Measurements from ENCODE around the gene FAM13A.

Gene FAM13A

GRCh38 chr4:88720451-88721428 lies 336.2 kb downstream of the FAM13A start:
- no peak for DNase-seq (ENCODE audit: low read depth in 1 of 2, low spot score in 1 of 2)
- H3K4me3 ChIP-seq (replicated peaks; ENCODE audit: insufficient read depth, low read length): no peak overlapping the region
- H3K27ac ChIP-seq (replicated peaks): no peak overlapping the region
- H3K27me3 ChIP-seq (ENCODE audit: insufficient read depth, poor library complexity, severe bottlenecking): no peaks in the 10 kb centered on the region
- TF ChIP-seq REST (IDR thresholded peaks at IDR 0.05; ENCODE audit: insufficient replicate concordance, low read depth) (no peak), POLR2AphosphoS5 (IDR thresholded peaks at IDR 0.05; ENCODE audit: low read depth) (no peak), CTCF (IDR thresholded peaks at IDR 0.05; ENCODE audit: insufficient read depth, low read length) (no peak), GABPA (IDR thresholded peaks at IDR 0.05; ENCODE audit: low read depth) (no peak), SPI1 (IDR thresholded peaks at IDR 0.05; ENCODE audit: borderline replicate concordance, low read depth) (no peak)

GRCh38 chr4:88719381-88719780 lies 337.6 kb downstream of the FAM13A start:
- TF ChIP-seq GABPA (IDR thresholded peaks at IDR 0.05; ENCODE audit: low read depth) (no peak), SPI1 (IDR thresholded peaks at IDR 0.05; ENCODE audit: borderline replicate concordance, low read depth) (no peak)
- Histone ChIP-seq H3K27me3 (ENCODE audit: insufficient read depth, poor library complexity, severe bottlenecking) (no peaks in the 10 kb centered on the region), H3K27ac (replicated peaks) (no peak overlapping the region), H3K4me3 (replicated peaks; ENCODE audit: insufficient read depth, low read length) (no peak overlapping the region)
- no peak for DNase-seq (ENCODE audit: low read depth in 1 of 2, low spot score in 1 of 2)

- Histone ChIP-seq H3K4me3 (replicated peaks; ENCODE audit: insufficient read depth, low read length) (no peak overlapping the region), H3K27me3 (ENCODE audit: insufficient read depth, poor library complexity, severe bottlenecking) (no peaks in the 10 kb centered on the region), H3K27ac (replicated peaks) (no peak overlapping the region)
- TF ChIP-seq CTCF (IDR thresholded peaks at IDR 0.05; ENCODE audit: insufficient read depth, low read length) (no peak), GABPA (IDR thresholded peaks at IDR 0.05; ENCODE audit: low read depth) (no peak), SPI1 (IDR thresholded peaks at IDR 0.05; ENCODE audit: borderline replicate concordance, low read depth) (no peak), POLR2AphosphoS5 (IDR thresholded peaks at IDR 0.05; ENCODE audit: low read depth) (no peak), REST (IDR thresholded peaks at IDR 0.05; ENCODE audit: insufficient replicate concordance, low read depth) (no peak)
- no peak for DNase-seq (ENCODE audit: low read depth in 1 of 2, low spot score in 1 of 2)
These were observed 338.9 kb downstream of the FAM13A start for GRCh38 chr4:88718098-88718497.

GRCh38 chr4:88713782-88714181 lies 343.2 kb downstream of the FAM13A start:
- TF ChIP-seq REST (IDR thresholded peaks at IDR 0.05; ENCODE audit: insufficient replicate concordance, low read depth): no peak
- TF ChIP-seq SPI1 (IDR thresholded peaks at IDR 0.05; ENCODE audit: borderline replicate concordance, low read depth): no peak
- H3K27ac ChIP-seq (replicated peaks): no peak overlapping the region
- no peaks in the 10 kb centered on the region for H3K27me3 ChIP-seq (ENCODE audit: insufficient read depth, poor library complexity, severe bottlenecking)
- no peak for DNase-seq (ENCODE audit: low read depth in 1 of 2, low spot score in 1 of 2)
- no peak overlapping the region for H3K4me3 ChIP-seq (replicated peaks; ENCODE audit: insufficient read depth, low read length)

Measured in HL-60 (cell line).